Measurements from ENCODE around the gene PDCD7.

DNA sequence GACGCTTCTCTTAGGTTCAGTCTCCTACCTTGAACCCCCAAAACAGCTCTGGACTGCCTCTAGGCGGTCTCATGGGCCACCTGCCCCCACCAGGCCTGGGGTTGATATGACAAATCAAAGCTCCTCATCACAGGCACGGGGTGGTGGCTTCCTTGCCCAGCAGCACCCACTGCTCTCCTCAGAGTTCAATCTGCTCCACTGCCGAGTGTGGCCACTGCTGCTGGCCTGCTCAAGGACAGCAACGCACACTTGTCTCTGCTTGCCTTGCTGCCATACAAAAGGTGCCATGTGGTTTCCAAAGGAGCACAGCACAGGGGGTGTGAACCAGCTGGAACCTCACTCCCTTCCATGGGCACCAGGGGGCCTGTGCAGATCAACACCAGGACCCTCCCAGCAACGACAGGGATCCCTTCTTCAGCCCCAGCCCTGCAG lies 46.9 kb downstream of the PDCD7 start:
- TF ChIP-seq, protein P1, sequence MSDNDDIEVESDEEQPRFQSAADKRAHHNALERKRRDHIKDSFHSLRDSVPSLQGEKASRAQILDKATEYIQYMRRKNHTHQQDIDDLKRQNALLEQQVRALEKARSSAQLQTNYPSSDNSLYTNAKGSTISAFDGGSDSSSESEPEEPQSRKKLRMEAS (IDR thresholded peaks at IDR 0.05): peak; percentile 46
- no peak for TF ChIP-seq MAZ (IDR thresholded peaks at IDR 0.05; ENCODE audit: borderline replicate concordance, low read depth, low read length)
